HUDEP-2 (cell line): ENCODE data around the gene NDUFA5.
"Not testable (repeated sequence)": the region's sequence is repeated elsewhere in the genome, so short reads cannot be mapped to it uniquely, and the experiment has no call there.

Source experiments
- DNase-seq, 76 experiments: peaks; one replicate each; lab custom pipeline; 2025; ENCODE audit not compliant: unreplicated experiment in 76 of 76; lab: John Stamatoyannopoulos, UW

Gene NDUFA5

GRCh38 chr7:123558289-123558874, 764 bp upstream of the NDUFA5 start:
- no peak for DNase-seq

- no peak for DNase-seq
These were observed 611 bp downstream of the NDUFA5 start for GRCh38 chr7:123557016-123557397.

GRCh38 chr7:123555484-123555883, 2.1 kb downstream of the NDUFA5 start:
- no peak for DNase-seq

- DNase-seq = no peak
These were observed 4.5 kb downstream of the NDUFA5 start for GRCh38 chr7:123553159-123553558.

- peak in 63 of 76 experiments; percentile 1 to 84 (median 36) for DNase-seq
These were observed 5.0 kb downstream of the NDUFA5 start for GRCh38 chr7:123552641-123553040.

GRCh38 chr7:123552134-123552533, 5.5 kb downstream of the NDUFA5 start:
- DNase-seq = not testable (repeated sequence)

- no peak for DNase-seq
These were observed 9.2 kb downstream of the NDUFA5 start for GRCh38 chr7:123548406-123548805.

- DNase-seq = no peak
These were observed 17.7 kb downstream of the NDUFA5 start for GRCh38 chr7:123539871-123540270.

GRCh38 chr7:123538897-123539296, 18.7 kb downstream of the NDUFA5 start:
- DNase-seq = no peak

- no peak for DNase-seq
These were observed 19.4 kb downstream of the NDUFA5 start for GRCh38 chr7:123538189-123538714.

- peak in 7 of 76 experiments; percentile 1 to 39 (median 18) for DNase-seq
These were observed 20.5 kb downstream of the NDUFA5 start for GRCh38 chr7:123537026-123537642.

- DNase-seq = no peak
These were observed 22.1 kb downstream of the NDUFA5 start for GRCh38 chr7:123535517-123535916.

- DNase-seq = peak; percentile 44 to 99 (median 95)
These were observed 23.0 kb downstream of the NDUFA5 start, which contains the start of gene IQUB for GRCh38 chr7:123534383-123535260. Gene IQUB (minus strand): TSS chr7:123534595. CDS start chr7:123512340, 22,255 bp downstream.

GRCh38 chr7:123533929-123534382, 23.7 kb downstream of the NDUFA5 start:
- peak in 4 of 76 experiments; percentile 8 to 34 (median 15) for DNase-seq

GRCh38 chr7:123533553-123533917, 24.1 kb downstream of the NDUFA5 start:
- peak in 1 of 76 experiments; percentile 3 for DNase-seq

- DNase-seq = peak in 49 of 76 experiments; percentile 6 to 65 (median 37)
These were observed 24.6 kb downstream of the NDUFA5 start for GRCh38 chr7:123532788-123533552.

- not testable (repeated sequence) for DNase-seq
These were observed 25.3 kb downstream of the NDUFA5 start for GRCh38 chr7:123532343-123532742.

- DNase-seq = not testable (repeated sequence)
These were observed 27.5 kb downstream of the NDUFA5 start for GRCh38 chr7:123530035-123530591.

GRCh38 chr7:123528265-123528664, 29.4 kb downstream of the NDUFA5 start:
- DNase-seq = no peak

GRCh38 chr7:123527712-123528225, 29.8 kb downstream of the NDUFA5 start:
- not testable (repeated sequence) for DNase-seq
